CD8-positive, alpha-beta memory T cell (primary cell): ENCODE measurements around the gene STIP1. TPM values are rescaled to one million over a fixed set of nuclear protein-coding genes. Genes with fewer than 3 reads are reported as not detected.
A peak's percentile ranks its signal among the peaks of the same experiment; 100 is the strongest.

Source experiments
- CTCF ChIA-PET: fragments of 350-600 bp; sonication (Branson Sonifier 250); formaldehyde crosslinking; loops from one replicate; lab custom pipeline; 2021; ENCODE audit warnings: antibody characterized with exemption; lab: Charles Lee
- POLR2A ChIA-PET: fragments of 350-600 bp; sonication (Branson Sonifier 250); formaldehyde crosslinking; loops from one replicate; lab custom pipeline; 2021; ENCODE audit warnings: antibody characterized with exemption; lab: Charles Lee
- DNase-seq, 5 donors: peaks; one replicate each; pipeline versions ENCODE4 v3.0.0 to v3.0.0-alpha.2; 2020 to 2022; ENCODE audit warnings: mixed read lengths in 1 of 5
- H3K27ac ChIP-seq: one replicate; pipeline ENCODE4 v1.7.0; 2013; ENCODE audit warnings: low read depth, mild to moderate bottlenecking, low read length, moderate library complexity
- H3K27me3 ChIP-seq: 2 replicates; pipeline ENCODE4 v1.7.0; 2013; ENCODE audit warnings: low read length, mild to moderate bottlenecking; ENCODE audit not compliant: insufficient read depth, poor library complexity, severe bottlenecking
- H3K36me3 ChIP-seq: 2 replicates; pipeline ENCODE4 v1.7.0; 2013; ENCODE audit warnings: mild to moderate bottlenecking, low read length, moderate library complexity; ENCODE audit not compliant: insufficient read depth
- H3K4me1 ChIP-seq: 2 replicates; pipeline ENCODE4 v1.7.0; 2013; ENCODE audit warnings: mild to moderate bottlenecking, low read length, moderate library complexity; ENCODE audit not compliant: insufficient read depth
- H3K4me3 ChIP-seq: 2 replicates; pipeline ENCODE4 v1.7.0; 2013; ENCODE audit warnings: mild to moderate bottlenecking, low read length
- H3K9me3 ChIP-seq: 2 replicates; pipeline ENCODE4 v1.7.0; 2013; ENCODE audit warnings: mild to moderate bottlenecking, low read length
- H3K27ac Mint-ChIP-seq, 8 donors: one replicate each; pipeline ENCODE4 v1.8.0; 2020 to 2021; ENCODE audit warnings: mixed read lengths in 8 of 8, mild to moderate bottlenecking in 6 of 8, inconsistent platforms in 3 of 8, moderate library complexity in 3 of 8
- H3K27me3 Mint-ChIP-seq, 2 donors: one replicate each; pipeline ENCODE4 v1.8.0; 2020 to 2021; ENCODE audit warnings: mixed read lengths in 2 of 2, mild to moderate bottlenecking in 1 of 2, moderate library complexity in 1 of 2
- H3K36me3 Mint-ChIP-seq, 3 donors: one replicate each; pipeline ENCODE4 v1.8.0; 2020 to 2021; ENCODE audit warnings: mixed read lengths in 3 of 3, inconsistent platforms in 1 of 3, mild to moderate bottlenecking in 1 of 3
- H3K4me1 Mint-ChIP-seq, 3 donors: one replicate each; pipeline ENCODE4 v1.8.0; 2020 to 2021; ENCODE audit warnings: mixed read lengths in 3 of 3, inconsistent platforms in 1 of 3, mild to moderate bottlenecking in 1 of 3
- H3K4me3 Mint-ChIP-seq, 7 donors: one replicate each; pipeline ENCODE4 v1.8.0; 2020 to 2021; ENCODE audit warnings: mixed read lengths in 7 of 7, mild to moderate bottlenecking in 6 of 7, moderate library complexity in 4 of 7, inconsistent platforms in 2 of 7
- H3K9me3 Mint-ChIP-seq, 5 donors: one replicate each; pipeline ENCODE4 v1.8.0; 2020 to 2022; ENCODE audit warnings: mixed read lengths in 5 of 5, mild to moderate bottlenecking in 3 of 5, moderate library complexity in 2 of 5, inconsistent platforms in 1 of 5
- polyA plus RNA-seq: library from polyadenylated mRNA; unstranded; fragments of 300-500 nt; fragmentation: Illumina TruSeq; gene quantifications from one replicate; pipeline ENCODE4 v1.2.3, GENCODE V29; 2021
- total RNA-seq, 2 experiments: library from RNA; stranded (reverse); gene quantifications; one replicate each; pipeline ENCODE4 v1.2.3, GENCODE V29; 2021

STIP1 gene
- total and polyA plus RNA-seq, 3 experiments from 2014 or later, result 108 to 461 (median 457) TPM

DNA sequence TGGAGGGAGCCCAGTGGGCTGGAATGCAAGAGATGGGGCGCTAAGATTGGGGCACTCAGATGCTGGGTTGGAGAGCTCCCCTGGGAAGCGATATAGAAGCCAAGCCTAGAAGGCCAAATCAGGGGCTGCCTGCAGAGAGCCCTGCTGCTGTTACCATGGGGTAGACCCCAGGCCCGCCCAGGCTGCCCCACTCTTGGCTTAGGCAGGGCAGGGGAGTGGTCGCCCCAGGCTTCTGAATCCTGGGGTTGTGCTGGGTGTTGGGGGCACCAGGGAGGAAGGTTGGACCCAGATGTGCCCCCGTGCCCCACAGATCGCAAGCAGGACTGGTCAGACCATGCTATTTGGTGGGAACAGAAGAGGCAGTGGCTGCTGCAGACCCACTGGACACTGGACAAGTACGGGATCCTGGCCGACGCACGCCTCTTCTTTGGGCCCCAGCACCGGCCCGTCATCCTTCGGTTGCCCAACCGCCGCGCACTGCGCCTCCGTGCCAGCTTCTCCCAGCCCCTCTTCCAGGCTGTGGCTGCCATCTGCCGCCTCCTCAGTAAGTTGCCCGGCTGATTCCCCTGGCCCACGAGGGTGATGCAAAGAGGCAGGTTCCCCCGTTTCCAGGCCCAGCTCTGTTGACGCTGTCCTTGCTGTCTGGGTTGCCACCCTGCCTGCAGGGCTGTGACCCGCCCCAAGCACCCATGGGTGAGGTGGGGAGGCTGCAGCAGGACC, 24.5 kb downstream of the STIP1 start:
- Histone ChIP-seq H3K36me3 (peaks cover 17% of the 10 kb centered on the region), H3K27ac (no peak overlapping the region), H3K27me3 (no peaks in the 10 kb centered on the region), H3K4me1 (peaks cover 23% of the 10 kb centered on the region), H3K4me3 (no peak overlapping the region), H3K9me3 (no peaks in the 10 kb centered on the region)
- Mint-ChIP-seq H3K27me3 (peaks cover 0 to 1% of the 10 kb centered on the region in 2 donors), H3K36me3 (peaks cover 8 to 62% (median 8%) of the 10 kb centered on the region in 3 donors), H3K27ac (peak overlapping the region in 2 of 8 donors; percentile 24 to 50), H3K9me3 (no peaks in the 10 kb centered on the region), H3K4me3 (peak overlapping the region in 2 of 7 donors; percentile 13 to 68), H3K4me1 (peaks cover 25 to 54% (median 29%) of the 10 kb centered on the region in 3 donors)
- ChIA-PET CTCF (interaction anchor here (0.7 to 10.4 kb wide), 6 partner anchors 12 to 107 kb away, joined by 3 to 281 read pairs (median 9); partner anchors contain the start of genes CATSPERZ, ESRRA, NUDT22 and PRDX5), POLR2A (interaction anchor here (0.6 to 2.3 kb wide), 2 partner anchors 16 to 72 kb away, joined by 6 to 7 read pairs; partner anchors contain the start of genes NUDT22 and TRPT1)
- no peak for DNase-seq

- Histone ChIP-seq H3K4me3 (no peak overlapping the region), H3K36me3 (peaks cover 17% of the 10 kb centered on the region), H3K27me3 (no peaks in the 10 kb centered on the region), H3K27ac (no peak overlapping the region), H3K9me3 (no peaks in the 10 kb centered on the region), H3K4me1 (peaks cover 14% of the 10 kb centered on the region)
- peaks cover 0 to 1% of the 10 kb centered on the region in 2 donors for H3K27me3 Mint-ChIP-seq
- H3K36me3 Mint-ChIP-seq, result peaks cover 8 to 64% (median 8%) of the 10 kb centered on the region in 3 donors
- DNase-seq, result no peak
- H3K4me3 Mint-ChIP-seq, result peak overlapping the region in 2 of 7 donors; percentile 15 to 70
- peaks cover 18 to 45% (median 22%) of the 10 kb centered on the region in 3 donors for H3K4me1 Mint-ChIP-seq
- ChIA-PET POLR2A (interaction anchor here (2.3 kb wide), 1 partner anchor 15 kb away, joined by 7 read pairs; the partner anchor contains the start of genes NUDT22 and TRPT1), CTCF (interaction anchor here (1.3 to 2.8 kb wide), 3 partner anchors 15 to 93 kb away, joined by 5 to 10 read pairs (median 8); partner anchors contain the start of gene ESRRA)
- peak overlapping the region in 1 of 8 donors; percentile 71 for H3K27ac Mint-ChIP-seq
- no peaks in the 10 kb centered on the region for H3K9me3 Mint-ChIP-seq
These were observed 25.4 kb downstream of the STIP1 start for GRCh38 chr11:64211181-64211872.

- no peaks in the 10 kb centered on the region for H3K9me3 ChIP-seq
- H3K36me3 ChIP-seq, result peaks cover 34% of the 10 kb centered on the region
- H3K27ac ChIP-seq, result no peak overlapping the region
- peak overlapping the region in 3 of 8 donors; percentile 24 to 50 (median 50) for H3K27ac Mint-ChIP-seq
- ChIA-PET CTCF (interaction anchor here (1.1 to 12.0 kb wide), 3 partner anchors 11 to 88 kb away, joined by 6 to 143 read pairs (median 7); partner anchors contain the start of gene FERMT3), POLR2A (interaction anchor here (0.5 to 1.0 kb wide), 2 partner anchors 10 to 33 kb away, joined by 5 to 6 read pairs; partner anchors contain the start of gene FERMT3)
- peaks cover 0 to 1% of the 10 kb centered on the region in 2 donors for H3K27me3 Mint-ChIP-seq
- peak in 1 of 5 donors; percentile 29 for DNase-seq
- no peaks in the 10 kb centered on the region for H3K4me1 ChIP-seq
- H3K4me1 Mint-ChIP-seq, result peaks cover 10 to 18% (median 11%) of the 10 kb centered on the region in 3 donors
- no peak overlapping the region for H3K4me3 ChIP-seq
- H3K4me3 Mint-ChIP-seq, result no peak overlapping the region
- H3K9me3 Mint-ChIP-seq, result no peaks in the 10 kb centered on the region
- peaks cover 8 to 70% (median 10%) of the 10 kb centered on the region in 3 donors for H3K36me3 Mint-ChIP-seq
- no peaks in the 10 kb centered on the region for H3K27me3 ChIP-seq
These were observed 30.9 kb downstream of the STIP1 start for GRCh38 chr11:64216879-64217278.

GRCh38 chr11:64218628-64219353, 32.8 kb downstream of the STIP1 start:
- DNase-seq, result no peak
- Mint-ChIP-seq H3K27me3 (peaks cover 0 to 1% of the 10 kb centered on the region in 2 donors), H3K36me3 (peaks cover 6 to 66% (median 7%) of the 10 kb centered on the region in 3 donors), H3K4me3 (no peak overlapping the region), H3K4me1 (peaks cover 5 to 8% (median 5%) of the 10 kb centered on the region in 3 donors), H3K27ac (peak overlapping the region in 5 of 8 donors; percentile 22 to 88 (median 57)), H3K9me3 (no peaks in the 10 kb centered on the region)
- POLR2A ChIA-PET, result interaction anchor here (0.6 kb wide), 2 partner anchors 15 to 1784 kb away, joined by 3 read pairs; no protein-coding TSS in a partner anchor
- H3K9me3 ChIP-seq, result no peaks in the 10 kb centered on the region
- H3K4me1 ChIP-seq, result no peaks in the 10 kb centered on the region
- peaks cover 28% of the 10 kb centered on the region for H3K36me3 ChIP-seq
- no peak overlapping the region for H3K27ac ChIP-seq
- no peak overlapping the region for H3K4me3 ChIP-seq
- H3K27me3 ChIP-seq, result no peaks in the 10 kb centered on the region
- CTCF ChIA-PET, result interaction anchor here (1.8 to 12.0 kb wide), 3 partner anchors 8 to 82 kb away, joined by 4 to 143 read pairs (median 4); partner anchors contain the start of gene FERMT3

GRCh38 chr11:64219354-64219684, 33.3 kb downstream of the STIP1 start:
- no peaks in the 10 kb centered on the region for H3K27me3 ChIP-seq
- peaks cover 5 to 11% (median 5%) of the 10 kb centered on the region in 3 donors for H3K4me1 Mint-ChIP-seq
- H3K27me3 Mint-ChIP-seq, result peaks cover 0 to 1% of the 10 kb centered on the region in 2 donors
- H3K4me1 ChIP-seq, result no peaks in the 10 kb centered on the region
- H3K9me3 Mint-ChIP-seq, result no peaks in the 10 kb centered on the region
- H3K4me3 ChIP-seq, result no peak overlapping the region
- no peak overlapping the region for H3K27ac ChIP-seq
- ChIA-PET POLR2A (no interaction called here), CTCF (interaction anchor here (2.1 to 12.0 kb wide), 2 partner anchors 13 to 82 kb away, joined by 4 to 143 read pairs; partner anchors contain the start of gene FERMT3)
- peaks cover 3 to 62% (median 6%) of the 10 kb centered on the region in 3 donors for H3K36me3 Mint-ChIP-seq
- no peak for DNase-seq
- peak overlapping the region in 1 of 8 donors; percentile 88 for H3K27ac Mint-ChIP-seq
- no peaks in the 10 kb centered on the region for H3K9me3 ChIP-seq
- peaks cover 32% of the 10 kb centered on the region for H3K36me3 ChIP-seq
- no peak overlapping the region for H3K4me3 Mint-ChIP-seq

DNA sequence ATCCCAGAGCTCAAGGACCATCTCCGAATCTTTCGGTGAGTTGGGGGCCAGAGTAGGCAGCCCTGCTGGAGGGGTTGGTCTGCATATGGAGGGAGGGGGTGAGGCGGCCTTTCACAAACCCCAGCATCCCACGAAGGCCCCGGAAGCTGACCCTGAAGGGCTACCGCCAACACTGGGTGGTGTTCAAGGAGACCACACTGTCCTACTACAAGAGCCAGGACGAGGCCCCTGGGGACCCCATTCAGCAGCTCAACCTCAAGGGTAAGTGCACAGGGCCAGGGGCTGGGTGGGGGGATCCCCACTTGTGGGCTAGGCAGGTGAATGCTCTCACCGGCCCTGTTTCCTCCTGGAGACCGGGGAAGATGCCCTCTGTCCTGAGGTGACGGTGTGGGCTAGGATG, 33.8 kb downstream of the STIP1 start:
- H3K4me3 ChIP-seq, result no peak overlapping the region
- H3K4me1 ChIP-seq, result no peaks in the 10 kb centered on the region
- Mint-ChIP-seq H3K4me3 (no peak overlapping the region), H3K27ac (peak overlapping the region in 1 of 8 donors; percentile 22), H3K27me3 (peaks cover 0 to 1% of the 10 kb centered on the region in 2 donors), H3K9me3 (no peaks in the 10 kb centered on the region), H3K4me1 (peaks cover 5 to 13% (median 5%) of the 10 kb centered on the region in 3 donors), H3K36me3 (peaks cover 3 to 59% (median 6%) of the 10 kb centered on the region in 3 donors)
- POLR2A ChIA-PET, result no interaction called here
- no peaks in the 10 kb centered on the region for H3K9me3 ChIP-seq
- H3K27me3 ChIP-seq, result no peaks in the 10 kb centered on the region
- CTCF ChIA-PET, result interaction anchor here (0.5 to 12.0 kb wide), 2 partner anchors 14 to 1602 kb away, joined by 5 to 143 read pairs; partner anchors contain the start of gene FERMT3
- no peak for DNase-seq
- H3K27ac ChIP-seq, result no peak overlapping the region
- H3K36me3 ChIP-seq, result peaks cover 34% of the 10 kb centered on the region

DNA sequence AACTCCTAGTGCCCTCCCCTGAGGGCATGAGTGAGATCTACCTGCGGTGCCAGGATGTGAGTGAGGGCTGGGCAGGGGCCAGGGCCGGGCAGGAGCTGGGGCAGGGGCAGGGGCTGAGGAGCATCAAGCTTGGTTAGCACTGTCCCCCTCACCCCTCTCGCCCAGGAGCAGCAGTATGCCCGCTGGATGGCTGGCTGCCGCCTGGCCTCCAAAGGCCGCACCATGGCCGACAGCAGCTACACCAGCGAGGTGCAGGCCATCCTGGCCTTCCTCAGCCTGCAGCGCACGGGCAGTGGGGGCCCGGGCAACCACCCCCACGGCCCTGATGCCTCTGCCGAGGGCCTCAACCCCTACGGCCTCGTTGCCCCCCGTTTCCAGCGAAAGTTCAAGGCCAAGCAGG, 34.3 kb downstream of the STIP1 start:
- Mint-ChIP-seq H3K27me3 (no peaks in the 10 kb centered on the region), H3K36me3 (peaks cover under 1 to 54% (median 2%) of the 10 kb centered on the region in 3 donors), H3K27ac (peak overlapping the region in 1 of 8 donors; percentile 22), H3K4me3 (no peak overlapping the region), H3K4me1 (peaks cover under 1 to 18% (median 8%) of the 10 kb centered on the region in 3 donors), H3K9me3 (no peaks in the 10 kb centered on the region)
- no peak for DNase-seq
- ChIA-PET POLR2A (no interaction called here), CTCF (interaction anchor here (0.5 to 12.0 kb wide), 2 partner anchors 14 to 1602 kb away, joined by 5 to 143 read pairs; partner anchors contain the start of gene FERMT3)
- Histone ChIP-seq H3K9me3 (no peaks in the 10 kb centered on the region), H3K4me3 (no peak overlapping the region), H3K36me3 (peaks cover 34% of the 10 kb centered on the region), H3K27me3 (no peaks in the 10 kb centered on the region), H3K4me1 (peaks cover 4% of the 10 kb centered on the region), H3K27ac (no peak overlapping the region)
